A204.1 (cell line): ENCODE data around the gene GTPBP3.
"Not testable (repeated sequence)": the region's sequence is repeated elsewhere in the genome, so short reads cannot be mapped to it uniquely, and the experiment has no call there.

Experiments used
- FAIRE-seq: peaks from 2 replicates; lab custom pipeline; 2012; peaks lifted over from hg19 to GRCh38; lab: Jason Lieb, UNC

Gene GTPBP3

GRCh38 chr19:17347361-17347760 lies 10.0 kb downstream of the GTPBP3 start:
- no peak for FAIRE-seq

GRCh38 chr19:17347877-17348276 lies 10.5 kb downstream of the GTPBP3 start:
- no peak for FAIRE-seq

GRCh38 chr19:17348700-17349099 lies 11.3 kb downstream of the GTPBP3 start:
- no peak for FAIRE-seq

- FAIRE-seq = no peak
These were observed 14.6 kb downstream of the GTPBP3 start for GRCh38 chr19:17351815-17352435.

GRCh38 chr19:17352608-17353280 lies 15.4 kb downstream of the GTPBP3 start:
- FAIRE-seq = no peak

GRCh38 chr19:17353386-17353785 lies 16.0 kb downstream of the GTPBP3 start:
- no peak for FAIRE-seq

GRCh38 chr19:17357078-17357666 lies 19.8 kb downstream of the GTPBP3 start:
- FAIRE-seq = no peak

GRCh38 chr19:17357724-17358123 lies 20.4 kb downstream of the GTPBP3 start:
- no peak for FAIRE-seq

- FAIRE-seq = no peak
These were observed 21.0 kb downstream of the GTPBP3 start for GRCh38 chr19:17358395-17358794.

- no peak for FAIRE-seq
These were observed 22.8 kb downstream of the GTPBP3 start for GRCh38 chr19:17359905-17360800.

GRCh38 chr19:17363852-17364605 lies 26.7 kb downstream of the GTPBP3 start:
- not testable (repeated sequence) for FAIRE-seq

- FAIRE-seq = no peak
These were observed 28.0 kb downstream of the GTPBP3 start for GRCh38 chr19:17365361-17365760.

GRCh38 chr19:17370026-17370587 lies 32.8 kb downstream of the GTPBP3 start:
- no peak for FAIRE-seq

- no peak for FAIRE-seq
These were observed 39.7 kb downstream of the GTPBP3 start, which contains the start of gene PLVAP for GRCh38 chr19:17376935-17377600. PLVAP (minus strand) TSS chr19:17377342; CDS start chr19:17377288, 54 bp downstream.

- no peak for FAIRE-seq
These were observed 40.9 kb downstream of the GTPBP3 start for GRCh38 chr19:17378271-17378670.

- no peak for FAIRE-seq
These were observed 41.9 kb downstream of the GTPBP3 start for GRCh38 chr19:17379221-17379631.

GRCh38 chr19:17380426-17381138 lies 43.2 kb downstream of the GTPBP3 start:
- FAIRE-seq = no peak

- FAIRE-seq = no peak
These were observed 48.7 kb downstream of the GTPBP3 start for GRCh38 chr19:17385878-17386611.

GRCh38 chr19:17389288-17389687 lies 51.9 kb downstream of the GTPBP3 start:
- FAIRE-seq = no peak
